ENCODE data around the gene SHISAL1.

Gene SHISAL1

DNA sequence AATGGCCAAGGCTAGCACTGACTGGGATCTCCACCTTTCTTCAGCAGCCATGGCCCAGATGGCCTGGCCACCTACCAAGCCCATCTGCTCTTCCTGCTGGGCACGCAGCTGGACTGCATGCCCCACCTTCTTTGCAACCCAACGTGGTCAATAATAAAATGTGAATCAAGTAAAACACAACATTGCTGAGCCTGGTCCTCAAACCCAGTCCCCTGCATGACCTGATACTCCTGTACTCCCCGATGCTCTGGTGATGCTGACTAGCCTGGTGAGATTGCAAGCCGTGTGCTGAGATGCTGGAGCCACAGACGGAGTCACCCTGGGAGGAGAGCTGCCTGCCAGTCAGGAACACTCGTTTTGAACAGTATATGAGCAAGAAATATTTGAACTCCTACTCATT is 98.0 kb downstream of the SHISAL1 start:
- no peak overlapping the region for H3K27ac ChIP-seq
- TF ChIP-seq ZFX (IDR thresholded peaks at IDR 0.05; ENCODE audit: borderline replicate concordance): no peak
- TF ChIP-seq, protein P1, sequence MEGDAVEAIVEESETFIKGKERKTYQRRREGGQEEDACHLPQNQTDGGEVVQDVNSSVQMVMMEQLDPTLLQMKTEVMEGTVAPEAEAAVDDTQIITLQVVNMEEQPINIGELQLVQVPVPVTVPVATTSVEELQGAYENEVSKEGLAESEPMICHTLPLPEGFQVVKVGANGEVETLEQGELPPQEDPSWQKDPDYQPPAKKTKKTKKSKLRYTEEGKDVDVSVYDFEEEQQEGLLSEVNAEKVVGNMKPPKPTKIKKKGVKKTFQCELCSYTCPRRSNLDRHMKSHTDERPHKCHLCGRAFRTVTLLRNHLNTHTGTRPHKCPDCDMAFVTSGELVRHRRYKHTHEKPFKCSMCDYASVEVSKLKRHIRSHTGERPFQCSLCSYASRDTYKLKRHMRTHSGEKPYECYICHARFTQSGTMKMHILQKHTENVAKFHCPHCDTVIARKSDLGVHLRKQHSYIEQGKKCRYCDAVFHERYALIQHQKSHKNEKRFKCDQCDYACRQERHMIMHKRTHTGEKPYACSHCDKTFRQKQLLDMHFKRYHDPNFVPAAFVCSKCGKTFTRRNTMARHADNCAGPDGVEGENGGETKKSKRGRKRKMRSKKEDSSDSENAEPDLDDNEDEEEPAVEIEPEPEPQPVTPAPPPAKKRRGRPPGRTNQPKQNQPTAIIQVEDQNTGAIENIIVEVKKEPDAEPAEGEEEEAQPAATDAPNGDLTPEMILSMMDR (IDR thresholded peaks at IDR 0.05): no peak

DNA sequence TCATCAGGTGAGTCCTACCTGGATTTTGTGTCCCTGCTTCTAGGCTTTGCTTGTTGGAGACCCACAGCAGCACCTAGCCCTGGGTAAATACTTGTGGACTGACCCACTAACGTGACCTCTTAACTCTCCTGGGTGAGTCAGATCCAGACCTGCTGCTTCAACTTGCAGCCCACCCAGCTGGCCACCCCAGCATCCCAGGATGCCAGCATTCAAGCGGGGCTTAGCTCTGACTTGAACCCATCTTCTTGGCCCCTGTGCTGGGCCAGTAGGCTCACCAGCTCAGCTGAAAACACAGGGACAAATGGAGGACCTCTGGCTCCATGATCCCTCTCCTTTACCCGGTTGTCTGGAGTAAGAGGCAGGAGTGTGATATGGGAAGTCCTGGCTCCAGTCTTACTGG is 98.6 kb downstream of the SHISAL1 start:
- no peak overlapping the region for H3K27ac ChIP-seq
- TF ChIP-seq, protein P1 (IDR thresholded peaks at IDR 0.05): no peak
- no peak for TF ChIP-seq ZFX (IDR thresholded peaks at IDR 0.05; ENCODE audit: borderline replicate concordance)

DNA sequence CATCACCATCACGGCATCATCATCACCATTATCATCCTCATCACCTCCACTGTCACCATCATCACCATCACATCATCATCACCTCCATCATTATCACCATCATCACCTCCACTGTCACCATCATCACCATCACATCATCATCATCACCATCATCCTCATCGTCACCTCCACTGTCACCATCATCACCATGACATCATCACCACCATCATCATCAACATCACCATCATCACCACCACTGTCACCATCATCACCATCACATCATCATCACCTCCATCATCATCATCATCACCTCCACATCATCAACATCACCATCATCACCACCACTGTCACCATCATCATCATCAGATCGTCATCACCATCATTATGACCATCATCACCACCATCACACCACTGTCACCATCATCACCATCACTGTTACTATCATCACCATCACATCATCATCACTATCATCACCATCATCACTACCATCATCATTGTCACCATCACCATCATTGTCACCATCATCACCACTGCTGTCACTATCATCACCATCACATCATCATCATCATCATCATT is 99.2 kb downstream of the SHISAL1 start:
- no peak for TF ChIP-seq ZFX (IDR thresholded peaks at IDR 0.05; ENCODE audit: borderline replicate concordance)
- TF ChIP-seq, protein P1 (IDR thresholded peaks at IDR 0.05): no peak
- H3K27ac ChIP-seq: no peak overlapping the region

- H3K27ac ChIP-seq: no peak overlapping the region
- TF ChIP-seq, protein P1 (IDR thresholded peaks at IDR 0.05): no peak
- no peak for TF ChIP-seq ZFX (IDR thresholded peaks at IDR 0.05; ENCODE audit: borderline replicate concordance)
Observed at GRCh38 chr22:44212936-44213335, 99.8 kb downstream of the SHISAL1 start.

DNA sequence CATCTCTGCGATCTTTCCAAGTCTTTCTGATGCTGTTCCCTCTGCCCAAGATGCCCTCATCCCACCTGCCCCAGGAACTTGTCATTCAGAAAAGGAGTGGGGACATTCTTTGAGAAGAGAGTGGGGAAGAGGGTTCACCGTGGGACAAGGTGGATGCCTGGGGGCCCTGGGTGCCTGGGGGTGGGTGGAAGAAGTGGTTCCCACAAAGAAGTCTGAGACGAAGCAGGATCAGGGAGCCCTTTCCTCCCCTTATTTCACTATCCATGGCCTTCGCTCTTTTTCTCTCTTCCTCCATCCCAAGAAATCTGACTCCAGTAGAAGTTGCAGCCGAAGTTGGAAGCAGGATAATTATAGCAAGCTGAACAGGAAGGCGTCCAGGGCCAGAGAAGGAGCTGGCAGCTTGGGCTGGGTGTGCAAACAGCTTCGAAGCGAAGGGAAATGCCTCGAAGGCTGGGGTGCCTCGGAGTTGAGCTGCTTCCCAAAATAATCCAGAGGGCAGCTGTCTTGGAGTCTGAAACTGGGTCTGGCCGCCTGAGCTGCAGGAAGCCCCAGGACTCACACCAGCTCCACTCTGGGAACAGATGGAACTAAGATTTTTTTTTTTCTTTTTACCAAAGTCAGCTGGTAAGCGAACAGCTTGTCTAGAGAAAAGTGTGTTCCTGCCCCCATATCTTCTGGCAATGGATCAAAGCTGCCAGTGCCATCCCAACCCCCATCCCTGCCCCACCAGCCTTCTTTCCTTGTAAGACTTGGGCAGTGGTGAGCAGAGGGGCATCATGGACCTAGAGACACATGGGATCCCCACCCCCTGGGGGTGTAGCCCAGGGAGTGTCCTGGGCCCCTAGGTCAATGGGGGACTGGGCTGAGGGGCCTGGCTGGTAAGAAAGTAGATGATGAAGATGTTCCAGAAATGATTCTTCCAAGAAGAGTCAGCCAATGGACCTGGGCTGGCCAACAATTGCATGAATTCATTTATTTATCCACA is 100.5 kb downstream of the SHISAL1 start:
- TF ChIP-seq, protein P1 (IDR thresholded peaks at IDR 0.05): no peak
- no peak for TF ChIP-seq ZFX (IDR thresholded peaks at IDR 0.05; ENCODE audit: borderline replicate concordance)
- no peak overlapping the region for H3K27ac ChIP-seq

GRCh38 chr22:44211256-44211945 is 101.3 kb downstream of the SHISAL1 start:
- TF ChIP-seq ZFX (IDR thresholded peaks at IDR 0.05; ENCODE audit: borderline replicate concordance): no peak
- TF ChIP-seq, protein P1 (IDR thresholded peaks at IDR 0.05): no peak
- H3K27ac ChIP-seq: no peak overlapping the region

Measured in 22Rv1 (cell line).